Ishikawa (cell line): ENCODE measurements around the gene REPIN1.
A peak's percentile ranks its signal among the peaks of the same experiment; 100 is the strongest.

Source experiments
- TAF1 ChIP-seq: IDR thresholded peaks from 2 replicates; pipeline ENCODE4 v1.6.1; 2012; ENCODE audit warnings: low read depth, mild to moderate bottlenecking
- TEAD4 ChIP-seq: IDR thresholded peaks from 2 replicates; pipeline ENCODE4 v1.6.1; 2012
- YY1 ChIP-seq: IDR thresholded peaks from 2 replicates; pipeline ENCODE4 v1.6.1; 2012; ENCODE audit warnings: low read depth
- TF ChIP-seq, protein P1 (sequence below): IDR thresholded peaks from 2 replicates; pipeline ENCODE4 v1.6.1; 2012

DNA sequence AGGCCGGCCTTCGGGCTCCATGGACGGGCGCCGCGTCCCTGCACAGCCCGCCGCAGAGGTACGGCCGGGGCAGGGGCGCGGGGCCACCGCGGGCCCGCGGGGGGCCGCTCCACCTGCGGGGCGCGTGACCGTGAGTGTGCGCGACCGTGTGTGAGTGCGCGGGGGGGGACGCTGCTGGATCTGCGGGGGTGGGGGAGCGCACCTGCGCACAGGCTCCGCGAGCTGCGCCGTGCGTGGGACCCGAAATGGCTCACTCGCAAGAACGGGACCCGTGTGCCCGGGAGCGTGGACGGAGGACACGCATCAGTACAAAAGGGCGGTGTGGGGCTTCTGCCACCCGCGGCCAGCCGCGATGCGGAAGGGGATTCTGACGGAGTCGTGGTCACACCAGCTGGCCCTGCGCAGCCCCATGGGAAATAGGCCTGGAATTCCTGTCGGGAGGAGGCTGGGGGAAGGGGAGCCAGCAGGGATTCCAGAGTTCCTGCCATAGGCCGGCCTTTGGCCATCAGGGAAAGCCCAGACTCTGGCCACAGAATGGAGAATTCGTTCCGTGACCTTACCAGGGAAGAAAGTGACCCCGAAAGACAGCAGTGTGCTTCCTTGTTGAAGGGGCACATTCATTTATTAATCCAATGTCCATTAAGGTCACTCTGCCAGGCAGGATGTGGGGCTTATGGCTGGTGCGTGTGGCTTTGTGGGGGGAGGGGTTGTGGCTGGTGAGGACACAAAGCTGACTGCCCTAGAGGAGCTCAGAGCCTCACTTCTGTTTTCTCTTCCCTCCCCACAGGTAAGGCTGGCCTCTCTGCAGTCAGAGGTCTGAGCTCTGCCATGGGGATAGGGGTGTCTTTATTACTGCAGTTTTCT is 494 bp downstream of the REPIN1 start:
- TF ChIP-seq, protein P1, sequence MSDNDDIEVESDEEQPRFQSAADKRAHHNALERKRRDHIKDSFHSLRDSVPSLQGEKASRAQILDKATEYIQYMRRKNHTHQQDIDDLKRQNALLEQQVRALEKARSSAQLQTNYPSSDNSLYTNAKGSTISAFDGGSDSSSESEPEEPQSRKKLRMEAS, result peak; percentile 14; the same call in 1 of the 2 replicates
- TF ChIP-seq YY1 (no peak), TAF1 (peak; percentile 49; the same call in 1 of the 2 replicates), TEAD4 (peak; percentile 84)
